GM19324 (cell line): ENCODE data around the gene STAT1.

Experiments
- ATAC-seq: cut with Tn5 transposase; IDR thresholded peaks from one replicate; pipeline ENCODE4 v1.9.1; 2021; ENCODE audit warnings: mild to moderate bottlenecking, moderate library complexity; ENCODE audit not compliant: unreplicated experiment, low FRiP score

The STAT1 gene

DNA sequence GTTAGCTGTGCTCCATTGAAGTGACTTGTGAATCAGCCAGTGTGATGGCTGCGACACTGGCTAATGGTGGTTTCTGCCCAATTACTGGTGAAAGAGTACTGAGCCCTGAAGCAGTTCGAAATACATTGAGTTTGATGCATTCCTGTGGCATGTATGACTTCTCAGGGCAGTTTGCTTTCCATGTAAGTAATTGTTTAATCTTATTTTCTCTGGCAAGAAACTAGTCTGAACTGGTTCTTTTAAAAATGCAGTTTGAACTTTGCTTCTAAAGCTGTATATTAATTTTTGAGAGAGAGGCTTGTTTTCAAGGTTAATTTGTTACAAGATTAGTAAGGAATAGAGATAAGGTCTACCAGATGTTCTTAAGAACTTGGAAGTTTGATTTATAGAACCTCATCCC is 86.7 kb downstream of the STAT1 start:
- no peak for ATAC-seq

DNA sequence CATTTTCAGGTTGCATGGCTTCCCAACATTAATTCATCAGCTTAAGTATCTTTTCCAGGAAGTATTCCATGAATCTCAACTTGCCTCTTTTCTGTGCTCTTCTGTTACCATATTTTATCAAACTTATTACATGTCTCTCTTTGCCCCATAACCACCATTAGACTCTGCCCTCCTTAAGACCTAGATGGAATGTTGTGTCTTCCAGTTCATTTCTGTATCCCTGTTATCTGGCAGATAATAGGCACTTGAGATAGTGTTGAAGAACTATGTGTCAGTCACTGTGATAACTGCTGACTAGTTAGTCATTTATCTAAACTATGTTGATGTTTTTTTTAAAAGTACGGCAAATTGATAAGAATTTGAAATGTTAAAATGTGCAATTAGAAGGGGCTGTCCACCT is 91.6 kb downstream of the STAT1 start:
- no peak for ATAC-seq

DNA sequence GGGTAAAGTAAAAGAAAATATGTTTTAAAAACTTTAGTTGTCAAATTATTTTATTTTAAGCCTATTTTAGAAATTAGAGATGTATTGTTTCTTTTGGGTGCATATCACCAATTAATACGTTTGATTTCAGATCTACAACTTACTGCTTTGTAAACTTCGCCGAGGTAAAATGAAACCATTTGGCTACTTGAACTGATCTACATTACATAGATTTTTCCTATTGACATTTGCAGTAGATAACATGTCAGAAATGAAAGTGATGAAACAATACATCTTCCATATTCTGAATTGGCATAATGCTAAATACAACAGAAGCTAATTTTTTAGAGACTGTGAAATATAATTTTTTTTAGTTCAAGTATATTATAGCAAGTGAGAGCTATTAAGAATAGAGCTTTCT is 93.9 kb downstream of the STAT1 start:
- ATAC-seq: no peak
